Lower leg skin (tissue), 3 donors: ENCODE results near the gene PRKCE.

Experiments
- CTCF ChIP-seq, 3 donors: fragments of 450-650 bp; IDR thresholded peaks; one replicate each; pipeline ENCODE4 v1.5.1; 2016; ENCODE audit warnings: antibody characterized with exemption in 3 of 3, mild to moderate bottlenecking in 3 of 3, moderate library complexity in 2 of 3
- POLR2A ChIP-seq, 2 donors: fragments of 450-650 bp; IDR thresholded peaks; one replicate each; pipeline ENCODE4 v1.6.1; 2016 to 2017; ENCODE audit warnings: antibody characterized with exemption in 2 of 2, mild to moderate bottlenecking in 1 of 2, moderate library complexity in 1 of 2

GRCh38 chr2:46071074-46071473 is 419.6 kb downstream of the PRKCE start:
- TF ChIP-seq CTCF (IDR thresholded peaks at IDR 0.05) (no peak), POLR2A (IDR thresholded peaks at IDR 0.05) (no peak)
